Karpas-422 (cell line): ENCODE results near the gene LETM1. TPM values are rescaled to one million over a fixed set of nuclear protein-coding genes. Genes with fewer than 3 reads are reported as not detected.

Source experiments
- DNase-seq: peaks from one replicate; pipeline ENCODE4 v3.0.0-alpha.2; 2015
- H2AFZ ChIP-seq: fragments of 200-600 bp; sonication (generic); 2 replicates; pipeline ENCODE4 v1.6.1; 2014; ENCODE audit warnings: antibody characterized with exemption, low read length, mixed read lengths
- H3K27ac ChIP-seq: fragments of 200-600 bp; sonication (generic); 2 replicates; pipeline ENCODE4 v1.5.1; 2014; ENCODE audit warnings: mild to moderate bottlenecking, low read length, moderate library complexity
- H3K27me3 ChIP-seq: fragments of 200-600 bp; sonication (generic); 2 replicates; pipeline ENCODE4 v1.6.1; 2014; ENCODE audit warnings: low read length, mixed read lengths
- H3K36me3 ChIP-seq: fragments of 200-600 bp; sonication (generic); 2 replicates; pipeline ENCODE4 v1.6.1; 2014; ENCODE audit warnings: low read length, mixed read lengths; ENCODE audit not compliant: insufficient read depth
- H3K4me1 ChIP-seq: fragments of 200-600 bp; sonication (generic); 2 replicates; pipeline ENCODE4 v1.6.1; 2014; ENCODE audit warnings: mild to moderate bottlenecking, low read length, mixed read lengths
- H3K4me2 ChIP-seq: fragments of 200-600 bp; sonication (generic); 2 replicates; pipeline ENCODE4 v1.6.1; 2014; ENCODE audit warnings: low read length, low read depth, mild to moderate bottlenecking; ENCODE audit not compliant: poor library complexity, severe bottlenecking
- H3K4me3 ChIP-seq: fragments of 200-600 bp; sonication (generic); 2 replicates; pipeline ENCODE4 v1.5.1; 2014; ENCODE audit warnings: mild to moderate bottlenecking, antibody characterized with exemption, low read length, mixed read lengths
- H3K79me2 ChIP-seq: fragments of 200-600 bp; sonication (generic); 2 replicates; pipeline ENCODE4 v1.6.1; 2014; ENCODE audit warnings: mild to moderate bottlenecking, low read length, mixed read lengths
- H3K9ac ChIP-seq: fragments of 200-600 bp; sonication (generic); 2 replicates; pipeline ENCODE4 v1.6.0; 2014; ENCODE audit warnings: low read length
- H3K9me2 ChIP-seq: fragments of 200-600 bp; sonication (generic), shearing (Covaris generic); replicated peaks from 2 replicates; pipeline ENCODE4 v1.6.0; 2014; ENCODE audit warnings: mild to moderate bottlenecking, low read length, moderate library complexity; ENCODE audit not compliant: insufficient read depth
- H3K9me3 ChIP-seq: fragments of 300-700, 200-600 bp; sonication (generic); 2 replicates; pipeline ENCODE4 v1.6.1; 2014; ENCODE audit warnings: low read length, mixed read lengths
- H4K20me1 ChIP-seq: fragments of 200-600 bp; sonication (generic); 2 replicates; pipeline ENCODE4 v1.6.1; 2014; ENCODE audit warnings: mild to moderate bottlenecking, antibody characterized with exemption, low read length, low read depth; ENCODE audit not compliant: insufficient read depth
- total RNA-seq: library from RNA; depleted of rRNA; stranded (reverse); fragments of >200 nt; shearing (Covaris generic); gene quantifications from 2 replicates; pipeline ENCODE4 v1.2.3, GENCODE V29; 2014; ENCODE audit warnings: low replicate concordance

LETM1 gene
- total RNA-seq, 1 experiment from 2014 or later = 25.2 TPM

DNA sequence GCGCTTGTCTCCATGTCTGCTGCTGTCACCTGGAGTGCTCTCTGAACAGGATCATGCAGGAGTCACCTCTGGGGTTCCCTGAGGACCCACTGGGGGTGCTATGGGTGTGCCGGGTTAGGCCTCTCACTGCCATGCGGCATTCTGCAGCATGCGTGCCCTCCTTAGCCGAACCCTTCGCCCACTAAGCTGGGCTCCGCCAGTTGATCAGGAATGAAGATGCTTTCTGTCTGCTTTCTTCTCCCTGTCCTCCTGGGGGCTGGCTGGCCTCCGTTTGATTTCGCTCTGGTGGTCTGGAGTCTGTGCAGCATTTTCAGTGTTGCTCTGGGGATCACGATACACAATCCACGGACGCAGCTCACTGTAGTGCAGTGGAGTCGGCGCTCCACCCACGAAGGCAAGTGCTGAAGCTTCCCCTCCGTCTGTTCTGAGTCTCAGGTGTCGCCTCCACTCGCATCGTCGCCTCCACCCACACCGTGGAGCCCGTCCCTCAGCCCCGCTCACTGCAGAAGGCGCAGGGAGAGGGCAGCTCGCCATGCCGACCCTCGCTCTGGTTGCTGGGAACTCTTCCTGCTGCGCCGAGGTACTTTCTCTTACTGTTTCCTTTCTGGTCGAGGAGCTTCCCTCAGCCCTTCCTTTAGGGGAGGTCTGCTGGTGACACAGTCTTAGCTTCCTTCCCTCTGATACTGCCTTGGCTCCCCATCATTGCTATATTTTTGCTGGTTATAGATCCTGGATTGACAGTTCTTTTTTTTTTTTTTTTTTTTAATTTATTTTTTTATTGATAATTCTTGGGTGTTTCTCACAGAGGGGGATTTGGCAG, 29.2 kb downstream of the LETM1 start:
- no peaks in the 10 kb centered on the region for H4K20me1 ChIP-seq
- no peak overlapping the region for H3K4me3 ChIP-seq
- H3K4me1 ChIP-seq = no peaks in the 10 kb centered on the region
- no peak overlapping the region for H3K9ac ChIP-seq
- no peaks in the 10 kb centered on the region for H3K9me2 ChIP-seq
- H3K36me3 ChIP-seq = peaks cover 14% of the 10 kb centered on the region
- no peak overlapping the region for H3K4me2 ChIP-seq
- no peak overlapping the region for H2AFZ ChIP-seq
- no peaks in the 10 kb centered on the region for H3K9me3 ChIP-seq
- no peak overlapping the region for H3K27ac ChIP-seq
- no peaks in the 10 kb centered on the region for H3K79me2 ChIP-seq
- no peaks in the 10 kb centered on the region for H3K27me3 ChIP-seq
- no peak for DNase-seq

DNA sequence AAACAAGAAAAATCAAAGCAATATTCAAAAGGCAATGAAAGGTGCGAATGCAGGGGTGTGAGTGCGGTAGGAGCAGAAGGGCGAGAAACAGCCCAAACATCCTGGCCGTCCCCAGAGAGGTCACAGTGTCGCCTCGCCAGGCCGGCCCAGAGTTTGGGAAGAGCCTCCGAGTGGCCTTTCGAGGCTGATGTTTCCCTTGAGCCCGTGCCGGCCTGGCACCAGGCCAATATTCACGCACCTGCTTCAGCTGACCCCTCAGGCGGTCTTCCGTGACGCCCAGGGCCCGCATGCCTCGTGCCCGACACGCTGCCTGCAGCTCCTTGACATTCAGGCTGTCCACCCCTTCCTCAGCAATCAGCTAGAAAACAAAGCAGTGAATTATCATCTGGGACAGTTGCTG, 30.6 kb downstream of the LETM1 start:
- DNase-seq = no peak
- Histone ChIP-seq H3K79me2 (no peaks in the 10 kb centered on the region), H3K9me3 (no peaks in the 10 kb centered on the region), H2AFZ (no peak overlapping the region), H3K4me2 (no peak overlapping the region), H3K4me3 (no peak overlapping the region), H3K4me1 (no peaks in the 10 kb centered on the region), H3K9ac (no peak overlapping the region), H3K27me3 (no peaks in the 10 kb centered on the region), H3K9me2 (no peaks in the 10 kb centered on the region), H4K20me1 (no peaks in the 10 kb centered on the region), H3K36me3 (peaks cover 10% of the 10 kb centered on the region), H3K27ac (no peak overlapping the region)

DNA sequence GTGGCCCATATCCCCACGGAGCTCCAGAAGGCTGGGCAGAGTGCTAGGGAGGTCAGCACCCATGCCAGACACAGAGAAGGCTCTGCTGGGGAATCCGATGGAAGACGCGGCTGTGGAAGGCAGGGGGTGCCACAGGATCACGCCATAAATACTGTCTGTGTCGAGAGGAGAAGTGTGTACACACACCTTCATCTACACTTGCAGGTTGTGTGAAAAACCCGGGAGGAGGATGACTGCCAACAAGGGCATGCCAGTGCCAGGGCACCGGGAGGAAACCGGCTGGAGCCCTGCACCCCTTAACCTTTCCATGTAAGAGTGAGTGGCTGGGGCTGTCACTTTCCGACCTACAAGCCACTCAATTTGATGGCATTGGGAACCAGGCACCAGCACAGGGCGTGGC, 31.2 kb downstream of the LETM1 start:
- Histone ChIP-seq H3K27me3 (no peaks in the 10 kb centered on the region), H4K20me1 (no peaks in the 10 kb centered on the region)
- DNase-seq = no peak

DNA sequence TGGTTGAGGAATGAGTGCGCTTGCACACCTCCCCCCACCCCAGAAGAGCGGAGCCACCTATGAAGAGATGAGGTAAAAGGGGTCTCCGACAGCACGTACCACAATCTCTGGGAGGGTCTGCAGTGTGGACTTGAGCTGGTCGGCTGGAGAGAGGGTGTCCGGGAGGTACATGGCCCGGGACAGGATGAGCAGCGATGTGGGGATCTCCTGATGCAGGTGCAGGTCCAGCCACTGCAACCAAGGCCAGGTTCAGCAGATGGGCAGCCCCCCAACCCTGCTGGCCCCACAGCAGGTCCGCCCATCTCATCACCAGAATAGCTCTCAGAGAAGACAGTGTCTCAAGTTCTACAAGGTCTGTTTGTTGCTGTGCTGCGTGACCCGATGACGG, 32.4 kb downstream of the LETM1 start:
- H3K9me2 ChIP-seq = no peaks in the 10 kb centered on the region
- DNase-seq = no peak
- H3K27ac ChIP-seq = no peak overlapping the region
- no peak overlapping the region for H3K9ac ChIP-seq
- H3K9me3 ChIP-seq = no peaks in the 10 kb centered on the region
- H2AFZ ChIP-seq = no peak overlapping the region
- no peaks in the 10 kb centered on the region for H4K20me1 ChIP-seq
- H3K4me3 ChIP-seq = no peak overlapping the region
- no peaks in the 10 kb centered on the region for H3K79me2 ChIP-seq
- H3K4me2 ChIP-seq = no peak overlapping the region
- H3K36me3 ChIP-seq = peaks cover 10% of the 10 kb centered on the region
- no peaks in the 10 kb centered on the region for H3K27me3 ChIP-seq
- H3K4me1 ChIP-seq = no peaks in the 10 kb centered on the region

More for the DNA sequence above, 31.2 kb downstream of the LETM1 start:
- no peak overlapping the region for H3K4me3 ChIP-seq
- H3K27ac ChIP-seq = no peak overlapping the region
- H3K4me2 ChIP-seq = no peak overlapping the region
- no peaks in the 10 kb centered on the region for H3K9me3 ChIP-seq
- H3K9me2 ChIP-seq = no peaks in the 10 kb centered on the region
- H3K4me1 ChIP-seq = no peaks in the 10 kb centered on the region
- H3K9ac ChIP-seq = no peak overlapping the region
- H3K36me3 ChIP-seq = peaks cover 10% of the 10 kb centered on the region
- H3K79me2 ChIP-seq = no peaks in the 10 kb centered on the region
- no peak overlapping the region for H2AFZ ChIP-seq

DNA sequence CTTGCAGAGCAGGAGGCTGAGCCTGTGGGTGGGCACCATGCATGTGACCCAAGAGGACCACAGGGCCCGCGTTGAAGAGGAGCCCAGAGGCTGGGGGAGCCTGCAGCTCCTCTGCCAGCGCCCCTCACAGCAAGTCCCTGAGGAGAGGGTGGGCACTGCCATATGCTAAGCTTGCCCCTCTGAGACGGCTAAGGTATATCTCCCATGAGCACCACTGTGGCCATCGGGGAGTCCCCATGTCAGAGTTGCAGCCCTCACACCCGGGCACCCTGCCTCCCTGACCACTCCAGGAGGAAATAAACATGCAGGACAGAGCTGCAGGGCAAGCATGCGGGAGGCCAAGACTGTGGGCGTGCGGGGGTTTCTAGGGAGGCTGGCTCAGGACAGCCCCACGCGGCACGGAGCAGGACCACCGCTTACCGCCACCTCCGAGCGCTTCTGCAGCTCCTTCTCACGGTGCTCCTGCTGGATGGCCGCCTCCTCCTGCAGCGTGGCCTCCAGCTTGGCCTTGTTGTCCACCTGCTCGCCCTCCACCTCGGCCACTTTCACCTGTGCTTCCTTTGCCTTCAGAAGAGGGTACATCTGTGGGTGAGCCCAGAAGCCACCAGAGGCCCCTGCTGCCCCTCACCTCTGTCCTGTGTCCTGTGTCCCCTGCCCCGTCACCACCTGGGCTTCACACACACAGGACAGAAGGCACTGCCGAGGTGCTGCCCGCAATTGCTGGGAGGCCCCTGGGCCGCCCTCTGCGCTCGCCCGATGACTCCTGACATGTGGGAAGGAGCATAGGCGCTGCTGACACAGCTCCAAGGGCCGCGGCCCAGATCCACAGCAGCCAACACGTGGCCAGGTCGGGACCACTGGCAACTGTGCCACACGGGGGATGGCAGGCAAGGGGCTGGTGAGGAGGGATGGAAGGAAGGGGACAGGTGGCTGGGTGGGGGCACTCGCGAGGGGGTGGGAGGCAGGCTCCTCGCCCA, 33.1 kb downstream of the LETM1 start:
- H3K27me3 ChIP-seq = no peaks in the 10 kb centered on the region
- H3K9me2 ChIP-seq = no peaks in the 10 kb centered on the region
- H3K36me3 ChIP-seq = peaks cover 10% of the 10 kb centered on the region

DNA sequence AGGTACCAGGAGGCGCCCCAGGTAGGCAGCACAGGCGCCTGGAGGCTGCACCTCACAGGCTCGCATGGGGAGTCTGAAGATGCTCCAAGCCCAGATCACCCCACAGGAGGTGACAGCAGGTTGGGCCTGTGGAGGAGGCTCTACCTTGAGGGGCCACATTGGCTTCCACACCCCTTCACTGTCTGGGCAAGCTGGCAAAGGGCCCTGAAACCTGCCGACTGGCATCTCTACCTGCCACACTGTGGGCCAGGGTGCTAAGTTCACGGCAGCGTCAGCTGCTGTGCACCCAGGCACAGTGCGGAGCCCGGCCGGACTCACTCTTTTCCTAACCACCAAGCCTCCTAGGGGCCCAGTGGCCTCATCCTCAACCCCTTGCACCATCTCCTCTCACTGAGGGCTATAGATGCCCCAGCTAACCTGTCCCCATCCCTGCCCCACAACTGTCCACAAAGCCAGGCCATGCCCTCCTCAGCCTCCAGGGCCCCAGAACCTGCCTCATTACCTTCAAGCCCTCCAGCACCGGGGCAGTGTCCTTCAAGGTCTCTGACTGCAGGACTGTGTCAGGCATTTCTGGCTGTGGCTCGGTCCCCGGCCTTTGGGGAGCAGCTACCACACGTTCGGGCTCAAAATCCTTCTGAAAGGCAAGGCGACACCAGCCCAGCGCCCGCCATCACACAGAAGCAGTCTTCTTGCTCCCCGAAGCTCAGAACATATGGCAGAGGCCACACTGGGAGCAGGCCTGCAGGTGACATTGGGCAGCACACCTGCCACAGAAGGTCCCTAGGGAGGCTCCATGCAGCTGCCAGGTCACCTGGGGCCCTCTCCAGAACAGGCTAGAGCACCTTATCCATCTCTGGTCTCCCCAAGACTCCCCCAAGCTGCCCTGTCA, 34.0 kb downstream of the LETM1 start:
- no peak overlapping the region for H3K4me2 ChIP-seq
- no peak overlapping the region for H3K9ac ChIP-seq
- no peaks in the 10 kb centered on the region for H3K9me2 ChIP-seq
- no peaks in the 10 kb centered on the region for H3K9me3 ChIP-seq
- no peaks in the 10 kb centered on the region for H3K79me2 ChIP-seq
- no peak overlapping the region for H3K4me3 ChIP-seq
- no peak for DNase-seq
- H3K36me3 ChIP-seq = peaks cover 12% of the 10 kb centered on the region
- no peak overlapping the region for H3K27ac ChIP-seq
- no peaks in the 10 kb centered on the region for H3K27me3 ChIP-seq
- no peak overlapping the region for H2AFZ ChIP-seq
- H3K4me1 ChIP-seq = no peaks in the 10 kb centered on the region
- H4K20me1 ChIP-seq = no peaks in the 10 kb centered on the region

More for the DNA sequence above, 33.1 kb downstream of the LETM1 start:
- H3K4me3 ChIP-seq = no peak overlapping the region
- H3K9me3 ChIP-seq = no peaks in the 10 kb centered on the region
- no peaks in the 10 kb centered on the region for H4K20me1 ChIP-seq
- H3K27ac ChIP-seq = no peak overlapping the region
- DNase-seq = no peak
- no peak overlapping the region for H3K9ac ChIP-seq
- H2AFZ ChIP-seq = no peak overlapping the region
- H3K4me1 ChIP-seq = no peaks in the 10 kb centered on the region
- no peak overlapping the region for H3K4me2 ChIP-seq
- no peaks in the 10 kb centered on the region for H3K79me2 ChIP-seq

DNA sequence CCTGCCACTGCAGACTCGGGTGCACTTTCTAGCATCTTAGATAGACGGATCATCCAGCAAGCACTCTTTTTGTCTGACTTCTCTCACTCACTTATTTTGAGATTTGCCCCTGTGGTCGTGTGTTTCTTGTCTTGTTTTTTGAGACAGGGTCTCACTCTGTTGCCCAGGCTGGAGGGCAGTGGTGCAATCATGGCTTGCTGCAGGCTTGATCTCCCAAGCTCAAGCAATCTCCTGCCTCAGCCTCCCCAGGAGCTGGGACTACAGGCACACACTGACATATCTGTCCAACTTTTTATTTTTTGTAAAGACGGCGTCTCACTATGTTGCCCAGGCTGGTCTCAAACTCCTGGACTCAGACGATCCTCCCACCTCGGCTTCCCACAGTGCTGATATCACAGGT, 36.1 kb downstream of the LETM1 start:
- no peak overlapping the region for H3K4me2 ChIP-seq
- H2AFZ ChIP-seq = no peak overlapping the region
- no peak for DNase-seq
- no peaks in the 10 kb centered on the region for H3K27me3 ChIP-seq
- no peaks in the 10 kb centered on the region for H3K4me1 ChIP-seq
- no peak overlapping the region for H3K27ac ChIP-seq
- H3K9me3 ChIP-seq = no peaks in the 10 kb centered on the region
- peaks cover 9% of the 10 kb centered on the region for H3K36me3 ChIP-seq
- no peaks in the 10 kb centered on the region for H3K79me2 ChIP-seq
- no peaks in the 10 kb centered on the region for H4K20me1 ChIP-seq
- no peaks in the 10 kb centered on the region for H3K9me2 ChIP-seq
- H3K4me3 ChIP-seq = no peak overlapping the region
- no peak overlapping the region for H3K9ac ChIP-seq
